Activated T-cell treated with anti-CD3 and anti-CD28 coated beads, Interleukin-2, amount 50 U/mL, for 72 hours (primary cell): ENCODE measurements around the gene CDON. TPM values are rescaled to one million over a fixed set of nuclear protein-coding genes. Genes with fewer than 3 reads are reported as not detected.

Experiments used
- ATAC-seq, 2 donors: fragments of 150-1000 bp; cut with Tn5 transposase; replicated peaks in 1 of 2; 2 replicates each; pipeline ENCODE4 v1.10.0; 2021; ENCODE audit warnings: moderate library complexity in 2 of 2, mild to moderate bottlenecking in 1 of 2
- DNase-seq, 2 donors: peaks; one replicate each; pipeline ENCODE4 v3.0.0; 2021 to 2022; ENCODE audit warnings: mixed read lengths in 1 of 2
- H3K27ac Mint-ChIP-seq: one replicate; pipeline ENCODE4 v1.8.0; 2022; ENCODE audit warnings: mild to moderate bottlenecking, moderate library complexity, mixed read lengths
- H3K27me3 Mint-ChIP-seq: one replicate; pipeline ENCODE4 v1.8.0; 2022; ENCODE audit warnings: low read depth, mixed read lengths
- H3K36me3 Mint-ChIP-seq, 2 donors: one replicate each; pipeline ENCODE4 v1.8.0; 2022; ENCODE audit warnings: mixed read lengths in 2 of 2, mild to moderate bottlenecking in 1 of 2; ENCODE audit not compliant: insufficient read depth in 2 of 2
- H3K4me1 Mint-ChIP-seq: one replicate; pipeline ENCODE4 v1.8.0; 2022; ENCODE audit warnings: low read depth, mixed read lengths
- H3K4me3 Mint-ChIP-seq, 2 donors: one replicate each; pipeline ENCODE4 v1.8.0; 2022; ENCODE audit warnings: mild to moderate bottlenecking in 2 of 2, mixed read lengths in 2 of 2, moderate library complexity in 2 of 2
- H3K9me3 Mint-ChIP-seq, 2 donors: one replicate each; pipeline ENCODE4 v1.8.0; 2022; ENCODE audit warnings: mixed read lengths in 2 of 2
- total RNA-seq, 2 donors: library from RNA; stranded (reverse); gene quantifications; one replicate each; pipeline ENCODE4 v1.2.3, GENCODE V29; 2022

CDON gene
- total RNA-seq, 2 donors from 2014 or later, result 1.3 to 1.9 TPM

- Mint-ChIP-seq H3K27ac (no peak overlapping the region), H3K4me1 (no peaks in the 10 kb centered on the region), H3K36me3 (no peaks in the 10 kb centered on the region), H3K27me3 (no peaks in the 10 kb centered on the region), H3K9me3 (no peaks in the 10 kb centered on the region), H3K4me3 (no peak overlapping the region)
- ATAC-seq (no peak), DNase-seq (no peak)
Measured at GRCh38 chr11:126012852-126013251, 49.8 kb downstream of the CDON start.

GRCh38 chr11:126011754-126012153 is 50.9 kb downstream of the CDON start:
- Mint-ChIP-seq H3K4me3 (no peak overlapping the region), H3K9me3 (no peaks in the 10 kb centered on the region), H3K27me3 (no peaks in the 10 kb centered on the region), H3K27ac (no peak overlapping the region), H3K36me3 (no peaks in the 10 kb centered on the region), H3K4me1 (no peaks in the 10 kb centered on the region)
- ATAC-seq (no peak), DNase-seq (no peak)

- no peak overlapping the region for H3K27ac Mint-ChIP-seq
- H3K27me3 Mint-ChIP-seq, result no peaks in the 10 kb centered on the region
- H3K4me3 Mint-ChIP-seq, result no peak overlapping the region
- no peaks in the 10 kb centered on the region for H3K4me1 Mint-ChIP-seq
- H3K36me3 Mint-ChIP-seq, result no peaks in the 10 kb centered on the region
- DNase-seq (no peak), ATAC-seq (no peak)
- H3K9me3 Mint-ChIP-seq, result no peaks in the 10 kb centered on the region
Measured at GRCh38 chr11:126011265-126011664, 51.4 kb downstream of the CDON start.

GRCh38 chr11:126008956-126009355 is 53.7 kb downstream of the CDON start:
- no peak overlapping the region for H3K4me3 Mint-ChIP-seq
- no peaks in the 10 kb centered on the region for H3K4me1 Mint-ChIP-seq
- no peaks in the 10 kb centered on the region for H3K36me3 Mint-ChIP-seq
- no peak overlapping the region for H3K27ac Mint-ChIP-seq
- no peak for DNase-seq
- no peaks in the 10 kb centered on the region for H3K27me3 Mint-ChIP-seq
- ATAC-seq, result no peak
- H3K9me3 Mint-ChIP-seq, result no peaks in the 10 kb centered on the region

DNA sequence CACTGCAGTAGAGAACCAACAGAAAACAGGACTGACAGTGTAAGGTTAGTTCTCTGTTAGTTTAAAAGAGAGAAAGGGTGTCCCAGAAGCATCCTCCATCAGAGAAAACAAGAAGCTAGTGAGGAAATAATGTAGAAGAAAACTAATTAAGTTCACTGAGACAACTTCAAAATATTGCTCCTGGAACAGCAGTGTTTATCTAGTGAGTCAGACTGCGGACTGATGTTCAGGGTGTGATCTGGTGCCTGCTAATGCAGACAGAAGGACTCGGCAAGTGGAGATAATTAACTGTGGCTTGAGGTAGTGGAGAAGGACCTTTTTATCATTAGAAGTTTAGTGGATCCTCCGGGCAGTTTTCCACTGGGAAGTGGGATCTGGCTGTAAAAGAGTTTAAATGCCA is 55.4 kb downstream of the CDON start:
- H3K4me3 Mint-ChIP-seq, result no peak overlapping the region
- no peak overlapping the region for H3K27ac Mint-ChIP-seq
- ATAC-seq (no peak), DNase-seq (no peak)
- H3K4me1 Mint-ChIP-seq, result peaks cover 6% of the 10 kb centered on the region
- H3K36me3 Mint-ChIP-seq, result no peaks in the 10 kb centered on the region
- no peaks in the 10 kb centered on the region for H3K9me3 Mint-ChIP-seq
- no peaks in the 10 kb centered on the region for H3K27me3 Mint-ChIP-seq

GRCh38 chr11:126006068-126006467 is 56.6 kb downstream of the CDON start:
- Mint-ChIP-seq H3K4me1 (peaks cover 12% of the 10 kb centered on the region), H3K4me3 (no peak overlapping the region), H3K36me3 (no peaks in the 10 kb centered on the region), H3K27me3 (no peaks in the 10 kb centered on the region), H3K27ac (no peak overlapping the region), H3K9me3 (no peaks in the 10 kb centered on the region)
- ATAC-seq (no peak), DNase-seq (no peak)

DNA sequence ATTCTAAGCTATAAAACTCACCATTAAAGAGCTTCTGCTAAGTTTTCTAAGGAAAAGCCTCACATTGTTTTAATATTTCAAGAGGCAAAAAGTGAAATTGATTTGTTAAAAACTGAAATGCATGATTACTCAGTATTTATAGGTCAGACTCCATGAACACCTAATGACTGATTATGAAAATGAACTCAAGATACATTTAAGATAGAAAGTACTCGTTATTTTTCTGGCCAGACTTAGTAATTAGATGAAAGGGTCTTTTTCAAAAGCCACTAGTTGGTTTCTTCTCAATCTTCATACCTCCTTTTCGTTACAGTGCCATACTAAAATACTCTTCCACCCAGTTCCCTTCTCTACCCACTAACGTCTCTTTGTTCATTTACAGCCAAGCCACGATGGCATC is 60.5 kb downstream of the CDON start:
- H3K27ac Mint-ChIP-seq, result no peak overlapping the region
- H3K9me3 Mint-ChIP-seq, result no peaks in the 10 kb centered on the region
- DNase-seq, result no peak
- H3K27me3 Mint-ChIP-seq, result no peaks in the 10 kb centered on the region
- no peaks in the 10 kb centered on the region for H3K36me3 Mint-ChIP-seq
- no peak overlapping the region for H3K4me3 Mint-ChIP-seq
- peak in 1 of 2 donors; percentile 26 for ATAC-seq
- peaks cover 14% of the 10 kb centered on the region for H3K4me1 Mint-ChIP-seq

GRCh38 chr11:125999234-125999880 is 63.3 kb downstream of the CDON start:
- Mint-ChIP-seq H3K4me1 (peaks cover 25% of the 10 kb centered on the region), H3K27ac (no peak overlapping the region), H3K36me3 (no peaks in the 10 kb centered on the region), H3K4me3 (no peak overlapping the region), H3K27me3 (no peaks in the 10 kb centered on the region), H3K9me3 (no peaks in the 10 kb centered on the region)
- DNase-seq, result no peak
- no peak for ATAC-seq

- DNase-seq (no peak), ATAC-seq (no peak)
- Mint-ChIP-seq H3K27ac (no peak overlapping the region), H3K9me3 (no peaks in the 10 kb centered on the region), H3K36me3 (no peaks in the 10 kb centered on the region), H3K4me1 (peaks cover 25% of the 10 kb centered on the region), H3K27me3 (no peaks in the 10 kb centered on the region), H3K4me3 (no peak overlapping the region)
Measured at GRCh38 chr11:125998267-125998666, 64.4 kb downstream of the CDON start.

DNA sequence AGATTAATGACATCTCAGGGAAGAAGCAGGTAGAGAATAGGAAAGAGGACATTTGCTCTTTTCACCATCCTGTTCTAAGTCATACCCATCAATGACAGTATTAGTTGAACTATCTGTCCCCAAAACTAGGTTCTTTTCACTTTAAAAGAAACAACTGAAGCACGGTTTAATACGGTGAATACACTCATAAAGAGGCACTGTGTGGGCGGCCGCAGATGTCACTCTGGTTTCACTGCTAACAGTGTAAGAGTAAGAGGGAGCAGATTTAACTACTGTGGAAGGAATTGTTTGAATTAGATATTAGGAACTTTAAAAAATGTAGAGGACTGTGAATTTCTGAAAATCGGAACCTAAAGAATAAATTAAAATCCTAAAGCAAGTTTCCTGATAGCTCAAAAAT is 67.4 kb downstream of the CDON start:
- Mint-ChIP-seq H3K4me3 (peak overlapping the region in 1 of 2 donors; percentile 8), H3K4me1 (peaks cover 19% of the 10 kb centered on the region), H3K9me3 (no peaks in the 10 kb centered on the region), H3K36me3 (no peaks in the 10 kb centered on the region), H3K27ac (no peak overlapping the region), H3K27me3 (no peaks in the 10 kb centered on the region)
- peak; percentile 66 to 67 for DNase-seq
- peak; percentile 89 to 95 for ATAC-seq

- no peak for ATAC-seq
- no peak for DNase-seq
- Mint-ChIP-seq H3K4me3 (no peak overlapping the region), H3K36me3 (no peaks in the 10 kb centered on the region), H3K27me3 (no peaks in the 10 kb centered on the region), H3K4me1 (peaks cover 26% of the 10 kb centered on the region), H3K9me3 (no peaks in the 10 kb centered on the region), H3K27ac (no peak overlapping the region)
Measured at GRCh38 chr11:125994509-125994908, 68.2 kb downstream of the CDON start.

DNA sequence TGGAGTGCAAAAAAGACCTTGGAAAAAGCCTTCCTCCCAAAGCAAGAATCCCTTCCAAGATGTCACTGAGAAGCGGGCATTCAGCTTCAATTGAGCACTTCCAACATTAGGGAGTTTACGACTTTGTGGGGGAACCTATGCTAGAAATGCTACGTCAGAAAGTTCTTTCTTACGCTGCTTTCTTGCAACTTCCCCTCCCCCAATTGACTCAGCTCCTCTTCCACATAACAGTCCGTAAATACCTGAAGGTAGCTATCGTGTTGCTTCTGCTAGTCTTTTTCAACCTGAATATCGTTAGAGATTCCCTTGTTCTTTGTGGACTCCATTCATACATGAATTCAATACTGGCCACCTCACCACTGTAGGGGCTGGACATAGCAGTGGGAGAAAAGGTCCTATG is 69.8 kb downstream of the CDON start:
- DNase-seq, result no peak
- H3K4me3 Mint-ChIP-seq, result no peak overlapping the region
- ATAC-seq, result no peak
- no peaks in the 10 kb centered on the region for H3K36me3 Mint-ChIP-seq
- no peak overlapping the region for H3K27ac Mint-ChIP-seq
- no peaks in the 10 kb centered on the region for H3K9me3 Mint-ChIP-seq
- H3K27me3 Mint-ChIP-seq, result no peaks in the 10 kb centered on the region
- H3K4me1 Mint-ChIP-seq, result peaks cover 26% of the 10 kb centered on the region

DNA sequence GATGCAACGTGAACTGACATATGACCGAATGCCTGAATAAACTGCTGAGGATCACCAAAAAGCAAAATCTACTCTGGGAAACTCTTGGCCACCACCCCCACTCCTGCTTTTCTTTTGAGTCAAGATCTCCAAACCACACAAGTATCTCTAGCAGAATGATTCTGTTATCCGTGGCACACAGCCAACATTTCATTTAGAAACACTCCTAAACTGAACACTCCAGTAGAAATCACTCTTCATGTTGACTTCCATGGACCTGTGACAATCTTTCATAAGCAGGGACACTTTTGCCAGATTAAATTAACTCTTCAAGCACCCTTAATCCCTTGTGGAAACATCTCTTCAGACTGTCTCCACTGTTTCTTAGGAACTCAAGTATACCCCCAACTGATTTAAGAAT is 72.4 kb downstream of the CDON start:
- DNase-seq, result peak; percentile 24 to 41
- Mint-ChIP-seq H3K4me3 (no peak overlapping the region), H3K27me3 (no peaks in the 10 kb centered on the region), H3K36me3 (no peaks in the 10 kb centered on the region), H3K27ac (no peak overlapping the region), H3K4me1 (peaks cover 19% of the 10 kb centered on the region), H3K9me3 (no peaks in the 10 kb centered on the region)
- peak; percentile 51 to 85 for ATAC-seq

- H3K4me3 Mint-ChIP-seq, result no peak overlapping the region
- no peaks in the 10 kb centered on the region for H3K36me3 Mint-ChIP-seq
- H3K27me3 Mint-ChIP-seq, result no peaks in the 10 kb centered on the region
- ATAC-seq (no peak), DNase-seq (no peak)
- H3K9me3 Mint-ChIP-seq, result no peaks in the 10 kb centered on the region
- no peak overlapping the region for H3K27ac Mint-ChIP-seq
- H3K4me1 Mint-ChIP-seq, result peaks cover 15% of the 10 kb centered on the region
Measured at GRCh38 chr11:125987066-125987641, 75.5 kb downstream of the CDON start.
